Muscle of back (tissue), 11 donors: ENCODE data around the gene SLC17A8. TPM values are rescaled to one million over a fixed set of nuclear protein-coding genes. Genes with fewer than 3 reads are reported as not detected.
A peak's percentile ranks its signal among the peaks of the same experiment; 100 is the strongest.
"Not testable (repeated sequence)": the region's sequence is repeated elsewhere in the genome, so short reads cannot be mapped to it uniquely, and the experiment has no call there.

Experiments
- DNase-seq, 3 donors: peaks; one replicate each; pipeline versions ENCODE4 v3.0.0 to v3.0.0-alpha.2; 2013
- polyA plus RNA-seq, 10 donors: library from polyadenylated mRNA; unstranded; fragments of 120-200 nt; gene quantifications; one replicate each; pipeline ENCODE4 v1.2.1, GENCODE V29; 2013; ENCODE audit not compliant: insufficient read length in 10 of 10

Gene SLC17A8
- polyA plus RNA-seq, 10 donors, result 0.05 to 0.74 (median 0.39) TPM

- no peak for DNase-seq
These were observed 69.3 kb downstream of the SLC17A8 start for GRCh38 chr12:100426145-100426544.

GRCh38 chr12:100427078-100427477, 70.2 kb downstream of the SLC17A8 start:
- DNase-seq, result peak in 1 of 3 donors; percentile 4

- DNase-seq, result not testable (repeated sequence)
These were observed 73.4 kb downstream of the SLC17A8 start for GRCh38 chr12:100430251-100430650.

DNA sequence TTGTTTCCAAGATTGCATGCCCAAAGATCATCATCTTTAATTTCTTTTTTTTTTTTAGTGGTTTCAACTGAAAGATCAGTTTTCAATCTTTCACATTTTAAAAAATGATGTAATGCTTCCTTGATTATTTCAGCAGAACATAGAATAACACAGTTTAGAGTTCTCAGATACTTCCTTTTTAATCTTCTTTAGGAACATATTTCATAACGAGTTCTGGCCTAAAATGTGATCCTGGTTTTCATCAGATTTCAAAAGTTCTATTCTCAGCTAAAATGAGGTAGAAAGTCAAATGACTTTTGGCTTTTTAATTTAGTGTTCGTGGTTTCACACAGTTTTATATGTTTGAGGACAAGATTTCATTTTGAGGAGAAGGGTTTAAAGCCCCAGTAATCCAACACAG, 76.8 kb downstream of the SLC17A8 start:
- DNase-seq, result no peak

DNA sequence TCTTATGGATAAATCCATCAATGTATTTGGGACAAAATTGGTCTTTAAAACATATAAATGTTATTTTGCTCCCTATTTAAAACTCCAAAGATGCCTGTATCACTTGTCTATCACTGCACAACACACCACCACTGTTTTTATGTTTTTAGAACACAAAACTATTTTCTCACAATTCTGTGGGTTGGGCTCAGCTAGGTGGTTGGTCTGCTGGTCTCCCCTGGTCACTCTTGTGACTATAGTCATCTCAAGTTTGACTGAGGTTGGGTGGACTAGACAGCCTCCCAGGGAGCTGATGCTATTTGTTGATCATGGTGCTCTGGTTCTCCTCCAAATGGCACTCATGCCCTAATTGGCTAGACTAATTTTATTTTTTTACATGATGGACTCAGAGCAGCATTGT, 77.3 kb downstream of the SLC17A8 start:
- no peak for DNase-seq

DNA sequence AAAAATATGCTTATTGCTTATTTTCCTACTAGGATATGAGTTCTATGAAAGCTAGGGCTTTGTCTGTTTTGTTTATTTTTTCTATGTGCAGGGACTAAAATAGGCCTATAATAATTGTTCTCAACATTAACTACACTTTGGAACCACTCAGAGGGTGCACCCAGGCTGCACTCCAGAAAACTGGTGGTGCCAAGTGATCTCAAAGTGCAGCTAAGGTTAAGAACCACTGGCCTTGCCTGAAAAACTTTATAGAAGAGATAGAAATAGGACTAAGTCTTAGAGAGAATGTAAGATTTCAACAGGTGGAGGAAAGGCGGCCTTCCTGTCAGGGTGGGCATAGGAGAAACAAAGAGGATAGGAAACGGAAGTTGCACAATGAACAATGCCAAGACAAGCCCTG, 79.1 kb downstream of the SLC17A8 start:
- no peak for DNase-seq

DNA sequence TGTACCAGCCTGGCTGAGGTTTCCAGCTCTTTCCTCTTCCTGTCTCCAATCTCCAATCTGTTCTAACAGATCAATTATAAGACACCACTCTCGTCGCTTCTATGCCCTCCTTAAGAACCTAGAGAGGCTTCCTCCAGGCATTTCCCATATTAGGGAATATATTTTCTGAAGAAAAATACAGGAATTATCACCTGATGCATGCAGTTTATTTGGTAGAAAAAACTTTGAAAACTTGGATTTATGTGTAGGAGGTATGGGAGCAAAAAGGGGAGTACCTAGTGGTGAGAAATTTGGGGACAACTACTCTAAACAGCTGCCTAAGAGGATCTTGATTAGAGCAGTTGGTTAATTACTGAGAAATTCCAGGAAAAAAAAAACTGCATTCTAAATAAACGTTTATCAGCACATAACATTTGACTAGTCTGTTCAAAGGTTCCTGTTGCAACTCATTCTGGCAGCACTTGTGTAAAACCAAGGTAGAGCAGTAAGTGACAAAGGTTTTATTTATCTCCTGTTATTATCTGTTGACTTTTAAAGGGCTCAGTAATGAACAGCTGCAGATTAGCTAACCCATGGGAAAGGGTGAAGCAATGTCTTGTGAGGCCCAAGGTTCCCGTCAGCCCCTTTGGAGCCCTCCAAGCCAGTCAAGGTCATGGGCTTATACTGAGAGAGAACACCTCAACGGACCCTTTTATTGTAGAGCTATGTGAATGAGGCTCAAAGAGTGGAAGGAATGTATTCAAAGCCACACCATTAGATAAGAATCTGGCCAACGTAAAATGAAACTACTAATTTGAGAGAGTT, 80.4 kb downstream of the SLC17A8 start:
- DNase-seq, result no peak

DNA sequence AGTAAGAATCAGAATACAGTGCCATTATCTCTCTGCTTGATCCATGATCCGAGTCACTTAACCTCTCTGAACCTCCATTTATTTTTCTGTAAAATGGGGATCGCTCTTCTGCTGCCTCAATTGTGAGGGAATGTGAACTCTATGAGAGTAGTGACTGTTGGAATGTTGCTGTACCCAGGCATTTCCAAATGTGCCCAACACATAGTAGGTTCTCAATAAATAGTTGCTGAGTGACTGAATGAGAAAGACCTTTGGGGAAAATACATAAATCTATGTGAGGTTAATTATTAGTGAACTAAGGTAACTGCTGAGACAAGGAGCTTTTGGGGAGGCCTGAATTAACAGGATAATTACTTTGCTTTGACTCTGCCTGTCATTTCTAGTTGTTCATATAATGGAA, 82.9 kb downstream of the SLC17A8 start:
- DNase-seq, result no peak

DNA sequence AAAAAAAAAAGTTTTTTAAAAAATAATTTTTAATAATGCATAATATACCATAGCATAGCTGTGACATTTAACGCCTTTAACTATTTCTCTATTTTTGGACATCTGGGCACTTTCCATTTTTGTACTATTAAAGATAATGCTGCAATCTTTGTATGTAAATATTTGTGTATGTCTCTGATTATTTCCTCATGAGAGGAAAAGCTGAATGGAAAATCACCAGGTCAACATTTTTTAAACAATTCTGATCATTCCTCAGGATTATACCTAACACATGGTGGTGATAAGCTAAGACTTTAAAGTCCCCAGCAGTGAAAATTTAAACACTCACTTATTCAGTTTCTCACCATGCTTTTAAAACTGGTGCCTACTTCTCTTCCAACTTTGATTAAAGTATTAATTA, 85.5 kb downstream of the SLC17A8 start:
- DNase-seq, result no peak

DNA sequence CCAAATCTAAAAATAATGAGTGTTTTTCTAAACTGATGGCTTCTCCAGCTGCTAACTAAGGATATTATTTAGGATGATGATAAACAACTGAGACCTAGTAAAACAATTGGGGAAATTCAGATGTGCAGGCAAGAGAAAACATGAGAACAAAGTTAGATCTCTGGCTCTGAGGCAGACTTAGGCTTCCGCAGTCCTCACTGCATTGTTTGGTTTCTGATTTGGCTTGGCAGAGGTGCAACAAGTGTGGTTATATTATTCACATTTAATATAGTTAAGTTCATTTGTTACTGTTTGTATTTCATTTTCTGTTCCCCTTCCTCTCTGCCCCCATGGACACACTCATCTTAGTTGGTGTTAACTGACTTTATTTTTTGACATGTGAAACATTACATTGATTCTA, 86.6 kb downstream of the SLC17A8 start:
- no peak for DNase-seq

- DNase-seq, result no peak
These were observed 88.2 kb downstream of the SLC17A8 start for GRCh38 chr12:100445081-100445481.

DNA sequence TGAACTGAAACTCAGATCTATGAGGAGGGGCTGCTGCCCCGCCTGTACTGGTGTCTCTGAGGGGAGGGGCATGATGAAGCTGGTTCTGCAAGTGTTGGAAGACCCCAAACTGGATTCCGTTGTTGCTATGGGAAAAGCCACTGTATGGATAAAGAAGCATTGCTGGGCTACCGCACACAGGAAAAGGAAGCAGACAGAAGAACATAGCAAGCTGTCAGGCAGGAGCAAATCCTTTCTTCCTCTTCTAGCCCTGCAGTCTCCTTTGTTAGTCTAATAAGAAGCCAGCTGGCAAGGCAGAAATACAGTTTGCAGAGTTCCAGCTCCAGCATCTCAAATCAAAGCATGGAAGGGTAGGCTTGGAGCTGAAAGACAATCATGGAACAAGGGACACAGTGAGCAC, 90.5 kb downstream of the SLC17A8 start:
- DNase-seq, result peak in 1 of 3 donors; percentile 3

GRCh38 chr12:100448656-100449055, 91.8 kb downstream of the SLC17A8 start:
- no peak for DNase-seq

GRCh38 chr12:100450735-100451134, 93.9 kb downstream of the SLC17A8 start:
- DNase-seq, result no peak

GRCh38 chr12:100453951-100454350, 97.1 kb downstream of the SLC17A8 start:
- peak in 1 of 3 donors; percentile 3 for DNase-seq

DNA sequence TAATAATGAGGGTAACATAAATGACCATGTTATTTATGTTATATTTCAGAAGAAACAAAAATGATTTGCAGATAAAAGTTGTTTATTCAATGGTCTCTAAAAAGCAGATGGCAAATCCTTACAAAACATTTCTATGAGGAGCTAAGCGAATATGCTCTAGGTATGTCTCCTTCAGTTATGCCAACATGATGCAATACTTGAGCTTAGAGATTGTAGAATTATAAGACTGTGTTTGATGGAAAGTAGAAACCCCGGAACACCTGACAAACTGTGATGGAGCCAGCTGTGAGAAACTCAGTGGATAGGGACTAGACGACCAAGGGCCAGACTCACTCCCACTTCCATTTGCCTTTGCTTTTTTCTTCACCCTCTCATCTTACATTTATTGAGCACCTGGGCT, 99.0 kb downstream of the SLC17A8 start:
- DNase-seq, result no peak

DNA sequence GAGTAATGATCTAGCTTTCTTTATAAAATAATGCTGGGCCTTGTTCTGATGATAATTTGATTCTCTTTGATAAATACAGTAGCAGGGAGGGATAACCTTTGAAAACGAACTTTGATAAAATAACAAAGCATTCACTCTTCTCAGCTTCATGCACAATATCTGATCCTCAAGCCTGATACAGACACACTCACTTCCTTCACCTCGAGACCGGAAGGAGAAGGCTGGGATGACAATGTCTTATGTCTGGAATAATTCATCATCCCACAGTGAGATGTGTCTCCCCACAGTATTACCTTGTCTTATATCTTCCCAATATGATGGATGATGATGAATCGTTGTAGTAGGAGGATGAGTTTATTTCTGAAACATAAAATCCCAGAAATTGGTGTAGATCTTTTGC, 101.3 kb downstream of the SLC17A8 start:
- no peak for DNase-seq

DNA sequence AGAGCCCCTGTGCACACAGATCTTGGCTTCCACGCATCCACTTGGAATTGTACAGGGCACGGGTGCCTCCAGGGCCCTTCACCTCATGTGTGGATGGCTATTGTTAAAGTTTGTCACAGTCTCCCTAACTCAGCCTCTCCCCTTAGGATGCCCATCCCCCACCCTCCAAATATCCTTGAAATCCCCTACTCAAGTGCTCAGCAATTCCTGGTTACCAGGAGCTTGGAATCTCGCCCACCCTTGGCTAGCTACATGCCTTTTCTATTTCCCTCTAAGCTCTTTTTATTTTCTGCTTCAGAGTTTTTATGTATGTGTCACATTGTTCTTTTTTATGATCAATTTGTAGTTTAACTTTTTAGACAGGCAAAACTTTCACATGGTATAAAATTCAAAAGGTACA, 103.8 kb downstream of the SLC17A8 start:
- DNase-seq, result peak in 1 of 3 donors; percentile 3

GRCh38 chr12:100461330-100461973, 104.6 kb downstream of the SLC17A8 start:
- DNase-seq, result no peak

DNA sequence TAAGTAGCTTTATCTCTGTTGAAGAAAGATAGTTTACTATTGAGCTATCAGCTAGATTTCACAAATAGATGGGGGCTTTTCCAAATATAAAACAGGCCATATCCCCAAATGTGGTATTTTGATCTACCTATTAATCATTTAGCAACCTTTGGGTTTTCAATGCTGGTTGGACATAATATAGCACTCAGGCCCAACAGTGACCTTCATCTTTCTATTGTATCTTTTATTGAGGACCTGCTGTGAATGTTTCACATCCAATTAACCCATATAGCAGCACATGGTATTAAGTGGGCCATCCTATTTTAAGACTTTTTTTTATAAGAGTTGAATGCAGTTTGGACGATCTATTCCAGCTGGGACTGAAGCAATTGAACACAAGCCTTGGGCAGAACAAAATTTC, 106.8 kb downstream of the SLC17A8 start:
- DNase-seq, result no peak

GRCh38 chr12:100464529-100464928, 107.7 kb downstream of the SLC17A8 start:
- DNase-seq, result no peak

- no peak for DNase-seq
These were observed 111.3 kb downstream of the SLC17A8 start for GRCh38 chr12:100468126-100468525.
